ENCODE measurements around the gene DBF4B. TPM values are rescaled to one million over a fixed set of nuclear protein-coding genes. Genes with fewer than 3 reads are reported as not detected.

DBF4B gene
- total and polyA plus RNA-seq, 8 donors, result 1.0 to 5.5 (median 2.8) TPM

DNA sequence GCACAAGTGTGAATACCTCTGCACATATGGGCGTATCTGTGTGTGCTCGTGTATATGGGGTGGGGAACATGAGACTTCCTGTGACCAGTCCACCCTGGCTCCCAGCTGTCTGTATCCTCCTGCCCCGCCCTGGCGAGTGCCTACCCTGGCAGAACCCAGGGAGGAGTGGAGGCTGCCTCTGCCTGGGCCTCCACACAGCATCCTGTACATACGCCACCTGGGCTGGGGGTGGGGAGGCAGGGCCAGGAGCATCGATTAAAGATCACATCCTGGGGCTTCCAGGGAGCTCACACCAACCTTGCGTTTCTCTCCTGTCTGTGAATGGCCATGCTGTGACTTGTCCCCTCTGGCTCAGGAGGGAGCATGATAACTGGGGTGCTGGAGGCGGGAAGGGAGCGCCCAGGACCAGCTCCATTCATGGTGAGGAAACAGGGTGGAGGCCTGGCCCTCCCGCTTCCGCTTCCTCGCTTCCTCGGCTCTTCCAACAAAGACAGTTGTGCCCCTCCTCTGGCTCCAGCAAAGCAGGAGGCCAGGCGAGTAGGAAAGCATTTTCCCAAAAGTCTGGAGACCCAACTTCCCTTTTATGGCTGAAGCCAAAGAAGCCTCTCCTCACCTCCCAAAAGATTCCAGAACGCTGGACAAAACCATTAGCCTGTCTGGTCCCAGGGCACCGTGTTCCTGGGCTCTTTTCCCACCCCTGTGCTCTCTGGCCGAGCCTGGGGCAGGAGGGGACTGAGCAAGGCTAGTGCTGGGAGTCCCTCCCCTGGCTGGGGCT lies 73.3 kb downstream of the DBF4B start:
- intact Hi-C loops (cut with DNase I), result loop anchor here in 1 of 3 donors (5.0 kb wide), 1 partner anchor 81 kb away; no protein-coding TSS in a partner anchor
- no peaks in the 10 kb centered on the region for H3K36me3 ChIP-seq
- H3K27me3 ChIP-seq, result no peaks in the 10 kb centered on the region
- 61 to 75% methylated on average over 17 of the region's 17 CpGs for WGBS, 2 donors
- DNase-seq (peak in 2 of 6 donors; percentile 34 to 61), FAIRE-seq (no peak), ATAC-seq (no peak)
- no peak overlapping the region for H3K4me3 ChIP-seq
- TF ChIP-seq, protein P1, sequence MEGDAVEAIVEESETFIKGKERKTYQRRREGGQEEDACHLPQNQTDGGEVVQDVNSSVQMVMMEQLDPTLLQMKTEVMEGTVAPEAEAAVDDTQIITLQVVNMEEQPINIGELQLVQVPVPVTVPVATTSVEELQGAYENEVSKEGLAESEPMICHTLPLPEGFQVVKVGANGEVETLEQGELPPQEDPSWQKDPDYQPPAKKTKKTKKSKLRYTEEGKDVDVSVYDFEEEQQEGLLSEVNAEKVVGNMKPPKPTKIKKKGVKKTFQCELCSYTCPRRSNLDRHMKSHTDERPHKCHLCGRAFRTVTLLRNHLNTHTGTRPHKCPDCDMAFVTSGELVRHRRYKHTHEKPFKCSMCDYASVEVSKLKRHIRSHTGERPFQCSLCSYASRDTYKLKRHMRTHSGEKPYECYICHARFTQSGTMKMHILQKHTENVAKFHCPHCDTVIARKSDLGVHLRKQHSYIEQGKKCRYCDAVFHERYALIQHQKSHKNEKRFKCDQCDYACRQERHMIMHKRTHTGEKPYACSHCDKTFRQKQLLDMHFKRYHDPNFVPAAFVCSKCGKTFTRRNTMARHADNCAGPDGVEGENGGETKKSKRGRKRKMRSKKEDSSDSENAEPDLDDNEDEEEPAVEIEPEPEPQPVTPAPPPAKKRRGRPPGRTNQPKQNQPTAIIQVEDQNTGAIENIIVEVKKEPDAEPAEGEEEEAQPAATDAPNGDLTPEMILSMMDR (IDR thresholded peaks at IDR 0.05), result no peak
- no peaks in the 10 kb centered on the region for H3K9me3 ChIP-seq
- no peaks in the 10 kb centered on the region for H3K4me1 ChIP-seq
- no peak overlapping the region for H3K27ac ChIP-seq

DNA sequence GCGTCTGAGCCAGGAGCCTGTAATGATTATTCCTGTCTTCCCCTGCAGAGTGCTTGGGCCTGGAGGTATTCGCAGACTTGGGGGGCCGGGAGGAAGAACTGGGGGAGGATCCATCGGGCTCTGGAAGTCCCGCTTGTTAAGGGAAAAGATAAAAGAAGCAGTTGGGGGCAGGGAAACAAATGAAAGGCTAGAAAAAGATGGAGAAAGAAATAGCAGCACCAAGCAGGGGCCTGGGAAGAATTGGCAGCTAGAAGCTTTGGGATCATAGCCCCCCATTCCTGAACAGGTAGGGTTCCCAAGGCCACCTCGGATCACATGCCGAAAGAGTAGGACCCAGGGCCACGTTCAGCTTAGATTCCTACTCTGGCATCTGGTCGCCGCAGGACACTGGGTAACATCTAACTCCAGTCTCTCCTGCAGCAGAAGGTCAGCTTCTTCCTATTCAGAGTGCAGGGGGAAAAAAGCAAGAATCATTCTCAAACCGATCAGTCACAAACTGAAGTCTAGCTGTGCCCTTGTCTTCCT lies 73.9 kb downstream of the DBF4B start:
- Histone ChIP-seq H3K27ac (no peak overlapping the region), H3K4me1 (no peaks in the 10 kb centered on the region), H3K4me3 (no peak overlapping the region), H3K36me3 (no peaks in the 10 kb centered on the region), H3K27me3 (no peaks in the 10 kb centered on the region), H3K9me3 (no peaks in the 10 kb centered on the region)
- DNase-seq (no peak), FAIRE-seq (no peak), ATAC-seq (no peak)
- TF ChIP-seq, protein P1 (IDR thresholded peaks at IDR 0.05), result no peak
- 61 to 65% methylated on average over 11 of the region's 11 CpGs for WGBS, 2 donors
- intact Hi-C loops (cut with DNase I), result loop anchor here in 1 of 3 donors (5.0 kb wide), 1 partner anchor 80 kb away; no protein-coding TSS in a partner anchor

DNA sequence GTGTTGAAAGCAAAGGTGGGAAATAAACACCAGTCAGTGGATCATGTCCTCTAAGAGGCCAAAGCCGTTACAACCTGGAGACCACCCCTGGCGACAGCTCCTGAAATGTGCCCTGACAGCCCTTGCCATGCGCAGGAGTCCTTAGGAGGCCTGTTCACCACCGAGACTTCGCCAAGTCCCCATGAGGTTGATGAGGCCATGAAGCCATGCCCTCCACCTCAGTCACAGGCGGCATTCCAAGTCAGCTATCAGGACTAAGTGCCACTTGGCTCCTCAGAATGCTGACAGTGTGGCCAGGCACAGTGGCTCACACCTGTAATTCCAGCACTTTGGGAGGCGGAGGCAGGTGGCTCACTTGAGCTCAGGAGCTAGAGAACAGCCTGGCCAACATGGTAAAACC lies 77.5 kb downstream of the DBF4B start:
- Histone ChIP-seq H3K36me3 (no peaks in the 10 kb centered on the region), H3K4me1 (no peaks in the 10 kb centered on the region), H3K4me3 (no peak overlapping the region), H3K27me3 (peaks cover 0 to 3% (median 0%) of the 10 kb centered on the region in 4 donors), H3K27ac (no peak overlapping the region), H3K9me3 (no peaks in the 10 kb centered on the region)
- ATAC-seq (no peak), DNase-seq (peak in 1 of 6 donors; percentile 34), FAIRE-seq (no peak)
- intact Hi-C loops (cut with DNase I), result no loop called here
- TF ChIP-seq, protein P1 (IDR thresholded peaks at IDR 0.05), result no peak
- WGBS, 2 donors, result 76 to 81% methylated on average over 7 of the region's 7 CpGs

DNA sequence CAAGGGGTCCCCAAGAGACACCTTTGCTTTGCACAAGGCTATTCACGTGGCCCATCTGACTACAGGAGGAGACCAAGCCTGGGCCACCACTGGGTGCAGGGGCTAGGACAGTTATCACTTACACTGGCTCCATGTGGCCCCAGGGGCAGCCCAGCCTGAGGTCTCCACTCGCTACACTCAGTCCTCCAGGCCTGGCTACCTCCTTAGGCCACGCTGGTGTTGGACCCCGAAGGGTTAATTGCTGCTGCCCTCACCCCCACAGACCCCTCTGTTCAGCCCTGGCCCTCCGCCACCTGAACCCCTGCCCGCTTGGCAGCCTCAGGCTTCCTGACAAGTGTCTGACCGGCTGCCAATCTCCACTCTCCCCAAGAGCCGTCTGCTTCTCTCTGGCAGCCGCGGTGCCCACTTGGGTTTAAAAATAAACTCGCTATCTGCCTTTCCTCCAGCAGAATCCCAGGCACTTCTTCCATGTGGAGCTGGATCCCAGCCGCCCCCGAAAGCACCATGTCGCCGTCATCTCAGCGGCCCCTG lies 78.2 kb downstream of the DBF4B start:
- no peaks in the 10 kb centered on the region for H3K9me3 ChIP-seq
- peak in 2 of 6 donors; percentile 23 to 52 for DNase-seq
- peaks cover 0 to 3% (median 0%) of the 10 kb centered on the region in 4 donors for H3K27me3 ChIP-seq
- TF ChIP-seq, protein P1 (IDR thresholded peaks at IDR 0.05), result no peak
- H3K4me3 ChIP-seq, result no peak overlapping the region
- H3K36me3 ChIP-seq, result no peaks in the 10 kb centered on the region
- ATAC-seq, result no peak
- 25 to 29% methylated on average over 16 of the region's 16 CpGs for WGBS, 2 donors
- FAIRE-seq, result no peak
- intact Hi-C loops (cut with DNase I), result no loop called here
- H3K4me1 ChIP-seq, result no peaks in the 10 kb centered on the region
- H3K27ac ChIP-seq, result no peak overlapping the region

Measured in pancreas (tissue), 10 donors.